ENCODE results near the gene CPLANE1.

DNA sequence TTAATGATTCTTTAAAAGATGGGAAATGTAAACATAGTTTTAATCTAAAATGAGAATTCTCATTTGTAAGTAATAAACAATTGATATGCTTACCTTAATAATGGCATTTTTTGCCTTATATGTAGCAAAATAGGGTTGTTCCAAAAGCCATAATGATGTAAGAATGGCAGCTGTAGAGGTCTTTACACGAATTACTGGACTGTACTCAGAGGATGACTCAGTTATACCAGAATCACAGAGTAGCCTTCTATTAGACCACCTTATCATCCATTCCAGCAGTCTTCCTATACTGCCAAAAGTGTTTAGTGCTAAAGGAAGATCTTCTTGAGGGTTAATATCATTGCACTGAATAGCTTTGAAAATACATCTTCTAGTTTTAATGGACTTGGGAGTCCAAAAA is 66.5 kb downstream of the CPLANE1 start:
- TF ChIP-seq, protein P1, sequence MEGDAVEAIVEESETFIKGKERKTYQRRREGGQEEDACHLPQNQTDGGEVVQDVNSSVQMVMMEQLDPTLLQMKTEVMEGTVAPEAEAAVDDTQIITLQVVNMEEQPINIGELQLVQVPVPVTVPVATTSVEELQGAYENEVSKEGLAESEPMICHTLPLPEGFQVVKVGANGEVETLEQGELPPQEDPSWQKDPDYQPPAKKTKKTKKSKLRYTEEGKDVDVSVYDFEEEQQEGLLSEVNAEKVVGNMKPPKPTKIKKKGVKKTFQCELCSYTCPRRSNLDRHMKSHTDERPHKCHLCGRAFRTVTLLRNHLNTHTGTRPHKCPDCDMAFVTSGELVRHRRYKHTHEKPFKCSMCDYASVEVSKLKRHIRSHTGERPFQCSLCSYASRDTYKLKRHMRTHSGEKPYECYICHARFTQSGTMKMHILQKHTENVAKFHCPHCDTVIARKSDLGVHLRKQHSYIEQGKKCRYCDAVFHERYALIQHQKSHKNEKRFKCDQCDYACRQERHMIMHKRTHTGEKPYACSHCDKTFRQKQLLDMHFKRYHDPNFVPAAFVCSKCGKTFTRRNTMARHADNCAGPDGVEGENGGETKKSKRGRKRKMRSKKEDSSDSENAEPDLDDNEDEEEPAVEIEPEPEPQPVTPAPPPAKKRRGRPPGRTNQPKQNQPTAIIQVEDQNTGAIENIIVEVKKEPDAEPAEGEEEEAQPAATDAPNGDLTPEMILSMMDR (IDR thresholded peaks at IDR 0.05; ENCODE audit: low read depth, low read length), result no peak
- no peak for TF ChIP-seq POLR2A (IDR thresholded peaks at IDR 0.05; ENCODE audit: extremely low read depth, insufficient read length)
- TF ChIP-seq, protein P2, sequence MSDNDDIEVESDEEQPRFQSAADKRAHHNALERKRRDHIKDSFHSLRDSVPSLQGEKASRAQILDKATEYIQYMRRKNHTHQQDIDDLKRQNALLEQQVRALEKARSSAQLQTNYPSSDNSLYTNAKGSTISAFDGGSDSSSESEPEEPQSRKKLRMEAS (IDR thresholded peaks at IDR 0.05; ENCODE audit: low read depth, low read length), result no peak
- no peak for TF ChIP-seq MYC (IDR thresholded peaks at IDR 0.05; ENCODE audit: low read depth, low read length)
